HG02938 (cell line): ENCODE measurements around the gene SPOCK3.
"Not testable (repeated sequence)": the region's sequence is repeated elsewhere in the genome, so short reads cannot be mapped to it uniquely, and the experiment has no call there.

Experiments
- ATAC-seq: cut with Tn5 transposase; IDR thresholded peaks from one replicate; pipeline ENCODE4 v1.9.1; 2021; ENCODE audit warnings: mild to moderate bottlenecking, moderate library complexity; ENCODE audit not compliant: unreplicated experiment

SPOCK3 gene

GRCh38 chr4:166838975-166839614 is 395.2 kb downstream of the SPOCK3 start:
- peak; percentile 65 for ATAC-seq

GRCh38 chr4:166836865-166837264 is 397.4 kb downstream of the SPOCK3 start:
- no peak for ATAC-seq

- no peak for ATAC-seq
These were observed 406.7 kb downstream of the SPOCK3 start for GRCh38 chr4:166827629-166828028.

- no peak for ATAC-seq
These were observed 407.1 kb downstream of the SPOCK3 start for GRCh38 chr4:166827167-166827566.

GRCh38 chr4:166823848-166824247 is 410.4 kb downstream of the SPOCK3 start:
- ATAC-seq, result no peak

- no peak for ATAC-seq
These were observed 411.2 kb downstream of the SPOCK3 start for GRCh38 chr4:166823126-166823525.

GRCh38 chr4:166822386-166822785 is 411.9 kb downstream of the SPOCK3 start:
- no peak for ATAC-seq

GRCh38 chr4:166816890-166817289 is 417.4 kb downstream of the SPOCK3 start:
- no peak for ATAC-seq

GRCh38 chr4:166808380-166808779 is 425.9 kb downstream of the SPOCK3 start:
- no peak for ATAC-seq

- ATAC-seq, result no peak
These were observed 431.9 kb downstream of the SPOCK3 start for GRCh38 chr4:166802346-166802745.

- ATAC-seq, result no peak
These were observed 436.2 kb downstream of the SPOCK3 start for GRCh38 chr4:166798126-166798525.

GRCh38 chr4:166777760-166778159 is 456.5 kb downstream of the SPOCK3 start:
- no peak for ATAC-seq

GRCh38 chr4:166763018-166763417 is 471.3 kb downstream of the SPOCK3 start:
- no peak for ATAC-seq

- ATAC-seq, result no peak
These were observed 492.6 kb downstream of the SPOCK3 start for GRCh38 chr4:166741742-166742141.

GRCh38 chr4:166739215-166739614 is 495.1 kb downstream of the SPOCK3 start:
- ATAC-seq, result not testable (repeated sequence)

GRCh38 chr4:166737430-166737829 is 496.9 kb downstream of the SPOCK3 start:
- ATAC-seq, result no peak

GRCh38 chr4:166735553-166735952 is 498.7 kb downstream of the SPOCK3 start:
- ATAC-seq, result no peak

- no peak for ATAC-seq
These were observed 499.5 kb downstream of the SPOCK3 start for GRCh38 chr4:166734797-166735196.

GRCh38 chr4:166733686-166734085 is 500.6 kb downstream of the SPOCK3 start:
- ATAC-seq, result no peak

GRCh38 chr4:166726832-166727231 is 507.5 kb downstream of the SPOCK3 start:
- no peak for ATAC-seq

- no peak for ATAC-seq
These were observed 509.9 kb downstream of the SPOCK3 start for GRCh38 chr4:166724369-166724768.

GRCh38 chr4:166723532-166724140 is 510.7 kb downstream of the SPOCK3 start:
- ATAC-seq, result no peak
